C4-2B (cell line): ENCODE measurements around the gene GPR173.

Experiments used
- ZFX ChIP-seq: fragments of 450-650 bp; IDR thresholded peaks from 2 replicates; pipeline ENCODE4 v1.6.1; 2017
- TF ChIP-seq, protein P1 (sequence below): fragments of 450-650 bp; conservative IDR thresholded peaks from 2 replicates; pipeline ENCODE4 v1.5.1; 2017; ENCODE audit warnings: mild to moderate bottlenecking

DNA sequence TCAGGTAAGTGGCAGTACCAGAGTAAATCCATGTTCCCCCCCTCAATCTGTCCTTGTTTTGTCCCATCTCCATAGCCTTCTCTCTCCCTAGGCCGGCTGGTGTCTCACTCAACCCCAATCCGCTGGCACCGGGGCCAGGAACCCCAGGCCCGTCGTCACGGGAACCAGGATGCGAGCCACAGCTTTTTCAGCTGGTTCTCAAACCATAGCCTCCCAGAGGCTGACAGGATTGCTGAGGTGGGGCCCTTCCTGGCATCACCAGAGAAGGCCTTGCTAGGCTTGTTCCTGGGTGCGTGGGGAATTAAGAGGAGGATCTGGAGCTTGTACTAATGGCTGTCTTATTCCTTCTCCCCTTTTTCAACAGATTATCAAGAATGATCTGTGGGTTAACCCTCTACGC, 36.3 kb downstream of the GPR173 start:
- TF ChIP-seq, protein P1, sequence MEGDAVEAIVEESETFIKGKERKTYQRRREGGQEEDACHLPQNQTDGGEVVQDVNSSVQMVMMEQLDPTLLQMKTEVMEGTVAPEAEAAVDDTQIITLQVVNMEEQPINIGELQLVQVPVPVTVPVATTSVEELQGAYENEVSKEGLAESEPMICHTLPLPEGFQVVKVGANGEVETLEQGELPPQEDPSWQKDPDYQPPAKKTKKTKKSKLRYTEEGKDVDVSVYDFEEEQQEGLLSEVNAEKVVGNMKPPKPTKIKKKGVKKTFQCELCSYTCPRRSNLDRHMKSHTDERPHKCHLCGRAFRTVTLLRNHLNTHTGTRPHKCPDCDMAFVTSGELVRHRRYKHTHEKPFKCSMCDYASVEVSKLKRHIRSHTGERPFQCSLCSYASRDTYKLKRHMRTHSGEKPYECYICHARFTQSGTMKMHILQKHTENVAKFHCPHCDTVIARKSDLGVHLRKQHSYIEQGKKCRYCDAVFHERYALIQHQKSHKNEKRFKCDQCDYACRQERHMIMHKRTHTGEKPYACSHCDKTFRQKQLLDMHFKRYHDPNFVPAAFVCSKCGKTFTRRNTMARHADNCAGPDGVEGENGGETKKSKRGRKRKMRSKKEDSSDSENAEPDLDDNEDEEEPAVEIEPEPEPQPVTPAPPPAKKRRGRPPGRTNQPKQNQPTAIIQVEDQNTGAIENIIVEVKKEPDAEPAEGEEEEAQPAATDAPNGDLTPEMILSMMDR, result no peak
- TF ChIP-seq ZFX, result no peak
